CD4-positive, CD25-positive, alpha-beta regulatory T cell (primary cell): Measurements from ENCODE around the gene ACAT2. TPM values are rescaled to one million over a fixed set of nuclear protein-coding genes. Genes with fewer than 3 reads are reported as not detected.

Source experiments
- ATAC-seq, 2 donors: fragments of 150-1000 bp; cut with Tn5 transposase; one replicate each; pipeline ENCODE4 v1.10.0; 2021; ENCODE audit warnings: low read depth in 2 of 2, moderate number of reproducible peaks in 2 of 2, moderate library complexity in 1 of 2
- DNase-seq, 3 donors: peaks; one replicate each; pipeline versions ENCODE4 v3.0.0 to v3.0.0-alpha.2; 2012 to 2022; ENCODE audit warnings: mixed read lengths in 1 of 3
- H3K27ac ChIP-seq: one replicate; pipeline ENCODE4 v1.7.0; 2013; ENCODE audit warnings: mild to moderate bottlenecking, low read length; ENCODE audit not compliant: insufficient read depth, poor library complexity, severe bottlenecking
- H3K27me3 ChIP-seq: one replicate; pipeline ENCODE4 v1.7.0; 2013; ENCODE audit warnings: low read length; ENCODE audit not compliant: control insufficient read depth, insufficient read depth
- H3K36me3 ChIP-seq: one replicate; pipeline ENCODE4 v1.7.0; 2013; ENCODE audit warnings: mild to moderate bottlenecking, low read length, moderate library complexity; ENCODE audit not compliant: control insufficient read depth, insufficient read depth
- H3K4me1 ChIP-seq: 2 replicates; pipeline ENCODE4 v1.7.0; 2013; ENCODE audit warnings: mild to moderate bottlenecking, low read length; ENCODE audit not compliant: insufficient read depth, control insufficient read depth, poor library complexity, severe bottlenecking
- H3K4me3 ChIP-seq: one replicate; pipeline ENCODE4 v1.7.0; 2013; ENCODE audit warnings: low read depth, mild to moderate bottlenecking, low read length, moderate library complexity
- H3K9me3 ChIP-seq, 2 experiments: 1 replicate in 1 of 2; 2 replicates in 1 of 2; pipeline ENCODE4 v1.7.0; 2013; ENCODE audit warnings: low read length in 2 of 2, mild to moderate bottlenecking in 1 of 2, moderate library complexity in 1 of 2; ENCODE audit not compliant: control insufficient read depth in 2 of 2
- H3K27ac Mint-ChIP-seq, 3 donors: one replicate each; pipeline ENCODE4 v1.8.0; 2020 to 2022; ENCODE audit warnings: mild to moderate bottlenecking in 3 of 3, mixed read lengths in 3 of 3, moderate library complexity in 2 of 3
- H3K27me3 Mint-ChIP-seq: one replicate; pipeline ENCODE4 v1.8.0; 2022; ENCODE audit warnings: mild to moderate bottlenecking, mixed read lengths
- H3K36me3 Mint-ChIP-seq: one replicate; pipeline ENCODE4 v1.8.0; 2020; ENCODE audit warnings: mixed read lengths
- H3K4me1 Mint-ChIP-seq, 4 donors: one replicate each; pipeline ENCODE4 v1.8.0; 2020 to 2022; ENCODE audit warnings: mixed read lengths in 4 of 4, mild to moderate bottlenecking in 1 of 4
- H3K4me3 Mint-ChIP-seq, 4 donors: one replicate each; pipeline ENCODE4 v1.8.0; 2020 to 2022; ENCODE audit warnings: mild to moderate bottlenecking in 4 of 4, mixed read lengths in 4 of 4, moderate library complexity in 3 of 4
- H3K9me3 Mint-ChIP-seq, 7 donors: one replicate each; pipeline ENCODE4 v1.8.0; 2020 to 2022; ENCODE audit warnings: mixed read lengths in 7 of 7, mild to moderate bottlenecking in 3 of 7, moderate library complexity in 2 of 7
- polyA plus RNA-seq, 4 donors: library from polyadenylated mRNA; unstranded; fragments of 300-500 nt; fragmentation: Illumina TruSeq; gene quantifications; one replicate each; pipeline ENCODE4 v1.2.3, GENCODE V29; 2021
- total RNA-seq: library from RNA; stranded (reverse); gene quantifications from one replicate; pipeline ENCODE4 v1.2.3, GENCODE V29; 2022

Gene ACAT2
- total and polyA plus RNA-seq, 5 donors from 2014 or later = 29.6 to 66.0 (median 46.1) TPM

DNA sequence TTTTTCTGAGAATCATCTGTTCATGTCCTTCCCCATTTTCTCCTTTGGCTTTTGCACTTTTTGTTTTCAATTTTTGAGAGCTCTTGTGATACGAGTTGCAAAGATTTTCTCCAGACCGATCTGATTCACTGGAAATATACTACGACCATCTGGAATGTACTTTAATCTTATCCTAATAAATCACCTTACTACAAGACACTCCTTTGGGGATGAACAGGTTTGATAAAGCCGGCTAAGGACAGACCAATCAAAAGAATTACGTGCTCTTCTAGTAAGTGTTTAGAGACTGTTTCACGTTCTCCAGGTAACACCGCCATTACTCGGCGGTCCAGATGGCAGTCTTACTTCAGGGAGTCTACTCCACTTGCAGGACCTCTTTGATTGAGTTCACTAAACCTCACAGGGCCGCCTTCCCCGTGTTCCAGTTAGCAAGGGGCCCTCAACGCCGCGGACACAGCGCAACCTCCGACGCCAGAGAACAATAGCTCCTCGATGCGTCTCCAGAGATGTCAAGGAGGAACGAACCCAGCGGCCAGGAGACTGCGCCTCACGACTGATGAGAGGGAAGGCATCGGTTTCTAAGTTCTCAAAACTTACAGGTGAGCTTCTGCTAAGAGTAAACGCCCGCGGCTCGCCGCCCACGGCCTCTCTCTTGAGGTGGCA, 35.5 kb upstream of the ACAT2 start:
- DNase-seq = no peak
- H3K27ac ChIP-seq = peak overlapping the region; percentile 98
- peak overlapping the region; percentile 96 to 99 (median 98) for H3K4me3 Mint-ChIP-seq
- peaks cover 9% of the 10 kb centered on the region for H3K27me3 Mint-ChIP-seq
- H3K4me1 ChIP-seq = peaks cover 47% of the 10 kb centered on the region
- no peaks in the 10 kb centered on the region for H3K36me3 ChIP-seq
- peaks cover 0 to 9% (median 0%) of the 10 kb centered on the region in 7 donors for H3K9me3 Mint-ChIP-seq
- peak; percentile 0 for ATAC-seq
- H3K27me3 ChIP-seq = no peaks in the 10 kb centered on the region
- no peaks in the 10 kb centered on the region for H3K9me3 ChIP-seq
- peak overlapping the region; percentile 79 for H3K4me3 ChIP-seq
- peaks cover 32 to 67% (median 47%) of the 10 kb centered on the region in 4 donors for H3K4me1 Mint-ChIP-seq
- peaks cover 16% of the 10 kb centered on the region for H3K36me3 Mint-ChIP-seq
- peak overlapping the region; percentile 99 to 100 (median 99) for H3K27ac Mint-ChIP-seq

GRCh38 chr6:159726918-159727716, 34.7 kb upstream of the ACAT2 start, which contains the start of gene WTAP:
Gene WTAP, plus strand, starts transcription at chr6:159727506. Its CDS starts 8,760 bp downstream, at chr6:159736266.
- Mint-ChIP-seq H3K4me3 (peak within 1 kb of the TSS; percentile 96 to 99 (median 98)), H3K27ac (peak within 1 kb of the TSS; percentile 99 to 100 (median 99)), H3K4me1 (peaks cover 35 to 74% (median 51%) of the 10 kb centered on the region in 4 donors), H3K36me3 (peaks cover 16% of the 10 kb centered on the region), H3K27me3 (peaks cover 9% of the 10 kb centered on the region), H3K9me3 (peaks cover 0 to 9% (median 0%) of the 10 kb centered on the region in 7 donors)
- DNase-seq = peak; percentile 95 to 99 (median 97)
- H3K4me1 ChIP-seq = peaks cover 54% of the 10 kb centered on the region
- peak within 1 kb of the TSS; percentile 99 for H3K4me3 ChIP-seq
- H3K27me3 ChIP-seq = no peaks in the 10 kb centered on the region
- H3K9me3 ChIP-seq = no peaks in the 10 kb centered on the region
- no peaks in the 10 kb centered on the region for H3K36me3 ChIP-seq
- ATAC-seq = peak; percentile 86 to 90
- peak within 1 kb of the TSS; percentile 98 for H3K27ac ChIP-seq

GRCh38 chr6:159727717-159728445, 34.0 kb upstream of the ACAT2 start:
- ATAC-seq (peak; percentile 15 to 18), DNase-seq (peak in 1 of 3 donors; percentile 70)
- peaks cover 10% of the 10 kb centered on the region for H3K36me3 Mint-ChIP-seq
- H3K27me3 Mint-ChIP-seq = peaks cover 9% of the 10 kb centered on the region
- H3K27me3 ChIP-seq = no peaks in the 10 kb centered on the region
- peaks cover 32 to 77% (median 51%) of the 10 kb centered on the region in 4 donors for H3K4me1 Mint-ChIP-seq
- peak overlapping the region; percentile 98 for H3K27ac ChIP-seq
- H3K9me3 ChIP-seq = no peaks in the 10 kb centered on the region
- peaks cover 0 to 4% (median 0%) of the 10 kb centered on the region in 7 donors for H3K9me3 Mint-ChIP-seq
- peak overlapping the region; percentile 81 to 94 (median 91) for H3K27ac Mint-ChIP-seq
- H3K4me3 Mint-ChIP-seq = peak overlapping the region; percentile 90 to 99 (median 94)
- H3K36me3 ChIP-seq = no peaks in the 10 kb centered on the region
- peak overlapping the region; percentile 99 for H3K4me3 ChIP-seq
- H3K4me1 ChIP-seq = peaks cover 61% of the 10 kb centered on the region

DNA sequence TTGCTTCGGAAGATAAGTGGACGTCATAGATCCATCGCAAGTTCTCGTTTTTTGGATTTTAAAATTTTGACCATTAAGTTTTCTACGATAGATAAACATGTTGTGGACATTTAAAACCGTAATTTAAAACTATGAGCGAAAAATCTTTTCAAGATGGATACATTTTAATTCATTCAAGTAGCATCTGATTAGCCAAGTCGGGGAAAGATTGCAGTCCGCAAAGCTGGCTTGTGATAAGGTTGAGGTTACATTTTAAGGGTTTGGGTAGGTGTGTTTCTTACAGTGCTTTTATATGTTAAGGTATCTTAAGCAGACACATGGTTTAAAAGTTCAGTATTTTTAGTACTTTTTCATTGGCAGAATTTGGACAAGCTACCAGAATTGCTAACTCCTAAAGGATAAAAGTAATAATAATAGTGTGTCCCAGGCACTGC, 33.3 kb upstream of the ACAT2 start:
- Mint-ChIP-seq H3K4me1 (peaks cover 33 to 78% (median 54%) of the 10 kb centered on the region in 4 donors), H3K9me3 (no peaks in the 10 kb centered on the region), H3K27me3 (peaks cover 9% of the 10 kb centered on the region), H3K4me3 (peak overlapping the region; percentile 90 to 99 (median 94)), H3K36me3 (peaks cover 3% of the 10 kb centered on the region), H3K27ac (peak overlapping the region; percentile 81 to 94 (median 91))
- no peaks in the 10 kb centered on the region for H3K27me3 ChIP-seq
- H3K9me3 ChIP-seq = no peaks in the 10 kb centered on the region
- peaks cover 68% of the 10 kb centered on the region for H3K4me1 ChIP-seq
- peak overlapping the region; percentile 99 for H3K4me3 ChIP-seq
- H3K36me3 ChIP-seq = no peaks in the 10 kb centered on the region
- ATAC-seq (no peak), DNase-seq (peak in 1 of 3 donors; percentile 33)
- H3K27ac ChIP-seq = peak overlapping the region; percentile 98

- Histone ChIP-seq H3K27ac (peak overlapping the region; percentile 37), H3K9me3 (no peaks in the 10 kb centered on the region), H3K4me3 (peak overlapping the region; percentile 99), H3K27me3 (no peaks in the 10 kb centered on the region), H3K4me1 (peaks cover 77% of the 10 kb centered on the region), H3K36me3 (no peaks in the 10 kb centered on the region)
- H3K4me1 Mint-ChIP-seq = peaks cover 35 to 80% (median 48%) of the 10 kb centered on the region in 4 donors
- H3K36me3 Mint-ChIP-seq = no peaks in the 10 kb centered on the region
- H3K27ac Mint-ChIP-seq = peak overlapping the region; percentile 48 to 94 (median 91)
- peak overlapping the region; percentile 90 to 99 (median 94) for H3K4me3 Mint-ChIP-seq
- DNase-seq (peak in 1 of 3 donors; percentile 34), ATAC-seq (no peak)
- H3K27me3 Mint-ChIP-seq = peaks cover 9% of the 10 kb centered on the region
- no peaks in the 10 kb centered on the region for H3K9me3 Mint-ChIP-seq
These were observed 32.1 kb upstream of the ACAT2 start for GRCh38 chr6:159729598-159730331.

GRCh38 chr6:159730332-159730676, 31.5 kb upstream of the ACAT2 start:
- peak overlapping the region; percentile 68 to 99 (median 94) for H3K4me3 Mint-ChIP-seq
- DNase-seq (no peak), ATAC-seq (no peak)
- H3K36me3 Mint-ChIP-seq = no peaks in the 10 kb centered on the region
- H3K9me3 Mint-ChIP-seq = no peaks in the 10 kb centered on the region
- no peaks in the 10 kb centered on the region for H3K9me3 ChIP-seq
- H3K4me1 ChIP-seq = peaks cover 79% of the 10 kb centered on the region
- peaks cover 35 to 81% (median 48%) of the 10 kb centered on the region in 4 donors for H3K4me1 Mint-ChIP-seq
- H3K27ac ChIP-seq = peak overlapping the region; percentile 37
- no peaks in the 10 kb centered on the region for H3K27me3 ChIP-seq
- no peaks in the 10 kb centered on the region for H3K36me3 ChIP-seq
- H3K27me3 Mint-ChIP-seq = peaks cover 9% of the 10 kb centered on the region
- peak overlapping the region in 2 of 3 donors; percentile 32 for H3K27ac Mint-ChIP-seq
- peak overlapping the region; percentile 99 for H3K4me3 ChIP-seq
